ENCODE data around the gene GABRR1. TPM values are rescaled to one million over a fixed set of nuclear protein-coding genes. Genes with fewer than 3 reads are reported as not detected.
"Not testable (repeated sequence)": the region's sequence is repeated elsewhere in the genome, so short reads cannot be mapped to it uniquely, and the experiment has no call there.

GABRR1 gene
- total RNA-seq, 1 donor from 2014 or later, result not detected

- Histone ChIP-seq H3K4me3 (no peak overlapping the region), H3K36me3 (no peaks in the 10 kb centered on the region), H3K9me3 (peaks cover 0 to 5% of the 10 kb centered on the region in 2 donors), H3K4me1 (no peaks in the 10 kb centered on the region), H3K27me3 (no peaks in the 10 kb centered on the region), H3K27ac (no peak overlapping the region)
- intact Hi-C loops (cut with DNase I), result no loop called here
- DNase-seq (ENCODE audit: low spot score in 2 of 2), result no peak
- TF ChIP-seq CTCF (IDR thresholded peaks at IDR 0.05), result peak in 2 of 3 experiments; percentile 7 to 35
These were observed 22.2 kb upstream of the GABRR1 start for GRCh38 chr6:89239338-89239737.

- Histone ChIP-seq H3K36me3 (no peaks in the 10 kb centered on the region), H3K27ac (no peak overlapping the region), H3K27me3 (no peaks in the 10 kb centered on the region), H3K9me3 (peaks cover 0 to 5% of the 10 kb centered on the region in 2 donors), H3K4me1 (no peaks in the 10 kb centered on the region), H3K4me3 (no peak overlapping the region)
- no peak for DNase-seq (ENCODE audit: low spot score in 2 of 2)
- intact Hi-C loops (cut with DNase I), result no loop called here
- TF ChIP-seq CTCF (IDR thresholded peaks at IDR 0.05), result no peak
These were observed 20.0 kb upstream of the GABRR1 start for GRCh38 chr6:89237158-89237557.

GRCh38 chr6:89233605-89234004 is 16.4 kb upstream of the GABRR1 start:
- H3K4me1 ChIP-seq; H3K27ac ChIP-seq; DNase-seq (ENCODE audit: low spot score in 2 of 2); H3K27me3 ChIP-seq; H3K4me3 ChIP-seq; intact Hi-C loops (cut with DNase I); H3K36me3 ChIP-seq; H3K9me3 ChIP-seq: not testable (repeated sequence)

- intact Hi-C loops (cut with DNase I), result loop anchor here (5.0 kb wide), 1 partner anchor 75 kb away; the partner anchor contains the start of gene PM20D2
- no peak for DNase-seq (ENCODE audit: low spot score in 2 of 2)
- H3K4me3 ChIP-seq, result peak overlapping the region in 1 of 2 donors; percentile 32
- no peaks in the 10 kb centered on the region for H3K36me3 ChIP-seq
- H3K4me1 ChIP-seq, result peaks cover 0 to 15% of the 10 kb centered on the region in 2 donors
- H3K27me3 ChIP-seq, result no peaks in the 10 kb centered on the region
- no peak for TF ChIP-seq CTCF (IDR thresholded peaks at IDR 0.05)
- H3K27ac ChIP-seq, result peak overlapping the region; percentile 67 to 80
- no peaks in the 10 kb centered on the region for H3K9me3 ChIP-seq
These were observed 5.5 kb upstream of the GABRR1 start for GRCh38 chr6:89222712-89223039.

- no peak for TF ChIP-seq CTCF (IDR thresholded peaks at IDR 0.05)
- peak overlapping the region; percentile 25 to 32 for H3K4me3 ChIP-seq
- no peak for DNase-seq (ENCODE audit: low spot score in 2 of 2)
- no peaks in the 10 kb centered on the region for H3K9me3 ChIP-seq
- no peaks in the 10 kb centered on the region for H3K36me3 ChIP-seq
- H3K4me1 ChIP-seq, result peaks cover 0 to 16% of the 10 kb centered on the region in 2 donors
- H3K27ac ChIP-seq, result peak overlapping the region; percentile 67 to 80
- intact Hi-C loops (cut with DNase I), result loop anchor here (5.0 kb wide), 1 partner anchor 75 kb away; the partner anchor contains the start of gene PM20D2
- H3K27me3 ChIP-seq, result no peaks in the 10 kb centered on the region
These were observed 5.0 kb upstream of the GABRR1 start for GRCh38 chr6:89221971-89222711.

GRCh38 chr6:89221129-89221528 is 4.0 kb upstream of the GABRR1 start:
- intact Hi-C loops (cut with DNase I), result loop anchor here (5.0 kb wide), 1 partner anchor 74 kb away; the partner anchor contains the start of gene PM20D2
- Histone ChIP-seq H3K4me1 (peaks cover 0 to 16% of the 10 kb centered on the region in 2 donors), H3K27ac (peak overlapping the region in 1 of 2 donors; percentile 9), H3K4me3 (no peak overlapping the region), H3K9me3 (no peaks in the 10 kb centered on the region), H3K27me3 (no peaks in the 10 kb centered on the region), H3K36me3 (no peaks in the 10 kb centered on the region)
- TF ChIP-seq CTCF (IDR thresholded peaks at IDR 0.05), result no peak
- DNase-seq (ENCODE audit: low spot score in 2 of 2), result no peak

Data from ascending aorta (tissue), 2 donors.